Measurements from ENCODE around the gene RPS15. TPM values are rescaled to one million over a fixed set of nuclear protein-coding genes. Genes with fewer than 3 reads are reported as not detected.

Gene RPS15
- total and polyA plus RNA-seq, 8 donors = 596 to 1,709 (median 905) TPM

DNA sequence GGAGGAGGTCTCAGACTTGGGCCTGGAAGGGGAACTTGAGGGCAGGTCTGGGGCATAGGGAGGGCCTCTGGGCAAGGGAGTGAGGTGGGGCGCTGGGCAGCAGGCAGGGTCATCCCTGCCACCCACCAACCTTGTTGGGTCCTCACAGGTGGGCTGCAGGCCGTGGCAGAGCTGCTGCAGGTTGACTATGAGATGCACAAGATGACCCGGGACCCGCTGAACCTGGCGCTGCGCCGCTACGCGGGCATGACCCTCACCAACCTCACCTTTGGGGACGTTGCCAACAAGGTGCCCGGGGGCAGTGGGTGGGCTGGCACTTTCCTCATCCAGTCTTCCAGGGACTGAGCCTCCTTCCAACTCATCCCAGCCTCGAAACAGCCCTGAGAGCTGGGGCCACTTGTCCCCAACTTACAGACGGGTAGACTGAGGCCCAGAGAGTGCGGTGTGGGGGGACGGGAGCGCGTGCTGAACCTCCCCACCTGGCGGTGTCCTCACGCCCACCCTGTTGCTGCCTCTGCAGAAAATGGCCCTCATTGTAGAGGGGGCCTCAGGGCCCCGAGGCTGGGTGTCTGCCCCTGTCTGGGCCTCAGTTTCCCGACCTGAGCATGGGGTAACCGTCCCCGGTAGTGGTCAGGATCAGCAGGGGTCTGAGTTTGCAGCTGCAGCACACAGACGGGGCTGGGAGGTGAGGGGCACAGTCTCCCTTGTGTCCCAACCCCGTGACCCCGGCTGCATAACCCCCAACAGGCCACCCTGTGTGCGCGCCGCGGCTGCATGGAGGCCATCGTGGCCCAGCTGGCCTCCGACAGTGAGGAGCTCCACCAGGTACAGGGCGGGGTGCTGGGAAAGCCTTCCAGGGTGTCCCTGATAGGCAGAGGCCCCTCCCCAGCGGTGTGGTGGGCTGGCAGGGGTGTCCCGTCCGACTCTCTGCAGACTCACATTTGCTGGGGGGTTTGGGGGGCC is 22.1 kb downstream of the RPS15 start:
- 90 to 92% methylated on average over 33 to 36 of the region's 36 CpGs for WGBS, 2 donors

GRCh38 chr19:1461862-1462261 is 23.7 kb downstream of the RPS15 start:
- 94 to 95% methylated on average over 21 to 24 of the region's 24 CpGs for WGBS, 2 donors
- Histone ChIP-seq H3K27ac (no peak overlapping the region), H3K4me1 (peaks cover 0 to 3% (median 0%) of the 10 kb centered on the region in 3 donors), H3K9me3 (no peaks in the 10 kb centered on the region), H3K4me3 (no peak overlapping the region), H3K27me3 (peaks cover 0 to 10% (median 5%) of the 10 kb centered on the region in 4 donors), H3K36me3 (no peaks in the 10 kb centered on the region)
- TF ChIP-seq CTCF (IDR thresholded peaks at IDR 0.05) = no peak
- intact Hi-C loops (cut with DNase I) = no loop called here
- FAIRE-seq (no peak), DNase-seq (no peak), ATAC-seq (no peak)

More for the DNA sequence above, 22.1 kb downstream of the RPS15 start:
- ATAC-seq (no peak), DNase-seq (peak in 2 of 6 donors; percentile 14 to 71), FAIRE-seq (no peak)
- Histone ChIP-seq H3K27ac (no peak overlapping the region), H3K36me3 (no peaks in the 10 kb centered on the region), H3K9me3 (no peaks in the 10 kb centered on the region), H3K4me1 (peaks cover 0 to 1% (median 0%) of the 10 kb centered on the region in 3 donors), H3K4me3 (no peak overlapping the region), H3K27me3 (peaks cover 0 to 14% (median 0%) of the 10 kb centered on the region in 4 donors)
- TF ChIP-seq CTCF (IDR thresholded peaks at IDR 0.05) = no peak
- intact Hi-C loops (cut with DNase I) = no loop called here

- DNase-seq (peak in 4 of 6 donors; percentile 33 to 88 (median 56)), FAIRE-seq (no peak), ATAC-seq (peak; percentile 39 to 76 (median 58))
- H3K36me3 ChIP-seq = no peaks in the 10 kb centered on the region
- intact Hi-C loops (cut with DNase I) = no loop called here
- H3K27me3 ChIP-seq = peaks cover 0 to 9% (median 5%) of the 10 kb centered on the region in 4 donors
- H3K27ac ChIP-seq = no peak overlapping the region
- TF ChIP-seq CTCF (IDR thresholded peaks at IDR 0.05) = peak in 2 of 4 donors; percentile 20 to 26
- H3K4me3 ChIP-seq = peak overlapping the region in 1 of 4 donors; percentile 3
- H3K4me1 ChIP-seq = peaks cover 8 to 26% (median 24%) of the 10 kb centered on the region in 3 donors
- WGBS, 2 donors = 33 to 35% methylated on average over 61 to 83 of the region's 83 CpGs
- H3K9me3 ChIP-seq = no peaks in the 10 kb centered on the region
Observed at GRCh38 chr19:1465191-1466016, 27.2 kb downstream of the RPS15 start.

DNA sequence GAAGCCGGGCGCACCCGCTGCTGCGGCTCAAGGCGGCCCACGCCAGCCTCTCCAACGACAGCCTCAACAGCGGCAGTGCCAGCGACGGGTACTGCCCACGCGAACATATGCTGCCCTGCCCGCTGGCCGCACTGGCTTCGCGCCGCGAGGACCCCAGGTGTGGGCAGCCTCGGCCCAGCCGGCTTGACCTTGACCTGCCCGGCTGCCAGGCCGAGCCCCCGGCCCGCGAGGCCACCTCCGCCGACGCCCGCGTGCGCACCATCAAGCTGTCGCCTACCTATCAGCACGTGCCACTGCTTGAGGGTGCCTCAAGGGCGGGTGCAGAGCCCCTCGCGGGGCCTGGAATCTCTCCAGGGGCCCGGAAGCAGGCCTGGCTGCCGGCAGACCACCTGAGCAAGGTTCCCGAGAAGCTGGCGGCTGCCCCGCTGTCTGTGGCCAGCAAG is 27.8 kb downstream of the RPS15 start:
- ATAC-seq (no peak), DNase-seq (peak in 1 of 6 donors; percentile 59), FAIRE-seq (no peak)
- H3K36me3 ChIP-seq = no peaks in the 10 kb centered on the region
- no peaks in the 10 kb centered on the region for H3K9me3 ChIP-seq
- WGBS, 2 donors = 27 to 30% methylated on average over 37 to 41 of the region's 41 CpGs
- peaks cover 0 to 11% (median 5%) of the 10 kb centered on the region in 4 donors for H3K27me3 ChIP-seq
- no peak for TF ChIP-seq CTCF (IDR thresholded peaks at IDR 0.05)
- intact Hi-C loops (cut with DNase I) = no loop called here
- H3K27ac ChIP-seq = no peak overlapping the region
- peak overlapping the region in 1 of 4 donors; percentile 3 for H3K4me3 ChIP-seq
- peaks cover 13 to 32% (median 30%) of the 10 kb centered on the region in 3 donors for H3K4me1 ChIP-seq
